Measurements from ENCODE around the gene MGLL.

DNA sequence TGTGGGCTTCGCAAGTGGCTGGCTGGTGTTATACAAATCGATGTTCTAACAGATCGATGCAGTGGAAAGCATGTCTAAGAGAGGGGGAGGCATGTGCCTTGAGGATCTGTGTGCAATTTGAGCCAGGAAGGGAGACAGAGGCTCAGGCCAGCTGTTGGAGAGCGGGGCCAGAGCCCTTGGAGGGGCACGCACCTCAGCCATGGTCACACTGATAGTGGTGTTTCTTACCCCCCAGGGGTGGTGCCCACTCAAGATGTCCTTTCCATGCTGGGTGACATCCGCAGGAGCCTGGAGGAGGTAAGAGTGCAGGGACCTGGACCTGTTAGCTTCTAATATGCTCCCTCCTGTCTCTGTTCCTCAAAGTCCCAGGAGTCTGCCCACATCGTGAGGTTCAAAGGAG lies 153.4 kb downstream of the MGLL start:
- TF ChIP-seq, protein P1, sequence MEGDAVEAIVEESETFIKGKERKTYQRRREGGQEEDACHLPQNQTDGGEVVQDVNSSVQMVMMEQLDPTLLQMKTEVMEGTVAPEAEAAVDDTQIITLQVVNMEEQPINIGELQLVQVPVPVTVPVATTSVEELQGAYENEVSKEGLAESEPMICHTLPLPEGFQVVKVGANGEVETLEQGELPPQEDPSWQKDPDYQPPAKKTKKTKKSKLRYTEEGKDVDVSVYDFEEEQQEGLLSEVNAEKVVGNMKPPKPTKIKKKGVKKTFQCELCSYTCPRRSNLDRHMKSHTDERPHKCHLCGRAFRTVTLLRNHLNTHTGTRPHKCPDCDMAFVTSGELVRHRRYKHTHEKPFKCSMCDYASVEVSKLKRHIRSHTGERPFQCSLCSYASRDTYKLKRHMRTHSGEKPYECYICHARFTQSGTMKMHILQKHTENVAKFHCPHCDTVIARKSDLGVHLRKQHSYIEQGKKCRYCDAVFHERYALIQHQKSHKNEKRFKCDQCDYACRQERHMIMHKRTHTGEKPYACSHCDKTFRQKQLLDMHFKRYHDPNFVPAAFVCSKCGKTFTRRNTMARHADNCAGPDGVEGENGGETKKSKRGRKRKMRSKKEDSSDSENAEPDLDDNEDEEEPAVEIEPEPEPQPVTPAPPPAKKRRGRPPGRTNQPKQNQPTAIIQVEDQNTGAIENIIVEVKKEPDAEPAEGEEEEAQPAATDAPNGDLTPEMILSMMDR (IDR thresholded peaks at IDR 0.05), result no peak
- no peak for TF ChIP-seq POLR2A (IDR thresholded peaks at IDR 0.05)
